ENCODE results near the gene SLC25A39. TPM values are rescaled to one million over a fixed set of nuclear protein-coding genes. Genes with fewer than 3 reads are reported as not detected.
"Not testable (repeated sequence)": the region's sequence is repeated elsewhere in the genome, so short reads cannot be mapped to it uniquely, and the experiment has no call there.

SLC25A39 gene
- total RNA-seq, 3 donors from 2014 or later (not counting 1 experiment from before 2014, with no cell fraction given) = 82.4 to 105 (median 97.9) TPM

GRCh38 chr17:44367231-44367979 lies 42.8 kb upstream of the SLC25A39 start:
- DNase-seq (no peak), ATAC-seq (no peak)
- no peaks in the 10 kb centered on the region for H3K4me1 Mint-ChIP-seq
- H3K27ac Mint-ChIP-seq = no peak overlapping the region
- no peaks in the 10 kb centered on the region for H3K36me3 Mint-ChIP-seq
- no peaks in the 10 kb centered on the region for H3K9me3 Mint-ChIP-seq
- no peak overlapping the region for H3K4me3 Mint-ChIP-seq
- 89% methylated on average over 7 of the region's 7 CpGs for WGBS (ENCODE audit: insufficient coverage)
- intact Hi-C loops (cut with micrococcal nuclease) = no loop called here
- no peak for TF ChIP-seq CTCF (IDR thresholded peaks at IDR 0.05)
- Histone ChIP-seq H3K27ac (ENCODE audit: low read length) (no peak overlapping the region), H3K36me3 (ENCODE audit: control insufficient read depth, insufficient read depth, low read length) (no peaks in the 10 kb centered on the region), H3K9me3 (ENCODE audit: control insufficient read depth, insufficient read depth, low read length) (no peaks in the 10 kb centered on the region), H3K4me1 (ENCODE audit: control insufficient read depth, insufficient read depth, low read length) (peaks cover 18% of the 10 kb centered on the region), H3K4me3 (ENCODE audit: low read length) (no peak overlapping the region), H3K27me3 (ENCODE audit: control insufficient read depth, insufficient read depth, low read length) (peaks cover 6% of the 10 kb centered on the region)
- peaks cover 26 to 38% of the 10 kb centered on the region in 2 donors for H3K27me3 Mint-ChIP-seq (ENCODE audit: low read depth in 2 of 2)

GRCh38 chr17:44365051-44365450 lies 40.4 kb upstream of the SLC25A39 start:
- H3K9me3 ChIP-seq (ENCODE audit: control insufficient read depth, insufficient read depth, low read length); H3K27ac Mint-ChIP-seq; intact Hi-C loops (cut with micrococcal nuclease); H3K4me1 Mint-ChIP-seq; H3K4me3 ChIP-seq (ENCODE audit: low read length); H3K27ac ChIP-seq (ENCODE audit: low read length); H3K36me3 ChIP-seq (ENCODE audit: control insufficient read depth, insufficient read depth, low read length); H3K9me3 Mint-ChIP-seq; ATAC-seq; DNase-seq; H3K36me3 Mint-ChIP-seq: not testable (repeated sequence)
- WGBS (ENCODE audit: insufficient coverage) = 89% methylated on average over 4 of the region's 5 CpGs
- Mint-ChIP-seq H3K4me3 (peak overlapping the region; percentile 73), H3K27me3 (ENCODE audit: low read depth in 2 of 2) (peaks cover 31 to 37% of the 10 kb centered on the region in 2 donors)
- peaks cover 10% of the 10 kb centered on the region for H3K27me3 ChIP-seq (ENCODE audit: control insufficient read depth, insufficient read depth, low read length)
- H3K4me1 ChIP-seq (ENCODE audit: control insufficient read depth, insufficient read depth, low read length) = peaks cover 17% of the 10 kb centered on the region

GRCh38 chr17:44363613-44364159 lies 39.1 kb upstream of the SLC25A39 start, which contains the start of gene FAM171A2:
Gene FAM171A2, minus strand, starts transcription at chr17:44363853. Its CDS starts 139 bp downstream, at chr17:44363714.
- peaks cover 13% of the 10 kb centered on the region for H3K4me1 ChIP-seq (ENCODE audit: control insufficient read depth, insufficient read depth, low read length)
- ATAC-seq = peak; percentile 90 to 96 (median 96)
- H3K27me3 ChIP-seq (ENCODE audit: control insufficient read depth, insufficient read depth, low read length) = peaks cover 10% of the 10 kb centered on the region
- no peaks in the 10 kb centered on the region for H3K9me3 Mint-ChIP-seq
- WGBS (ENCODE audit: insufficient coverage) = under 1% methylated on average over 58 of the region's 63 CpGs
- no peak within 1 kb of the TSS for H3K27ac Mint-ChIP-seq
- intact Hi-C loops (cut with micrococcal nuclease) = no loop called here
- H3K27ac ChIP-seq (ENCODE audit: low read length) = no peak within 1 kb of the TSS
- H3K4me3 ChIP-seq (ENCODE audit: low read length) = peak within 1 kb of the TSS; percentile 28
- H3K4me1 Mint-ChIP-seq = no peaks in the 10 kb centered on the region
- peak within 1 kb of the TSS; percentile 80 for H3K4me3 Mint-ChIP-seq
- TF ChIP-seq CTCF (IDR thresholded peaks at IDR 0.05) = peak; percentile 80
- DNase-seq = peak; percentile 70 to 87
- H3K36me3 ChIP-seq (ENCODE audit: control insufficient read depth, insufficient read depth, low read length) = no peaks in the 10 kb centered on the region
- no peaks in the 10 kb centered on the region for H3K36me3 Mint-ChIP-seq
- H3K9me3 ChIP-seq (ENCODE audit: control insufficient read depth, insufficient read depth, low read length) = no peaks in the 10 kb centered on the region
- H3K27me3 Mint-ChIP-seq (ENCODE audit: low read depth in 2 of 2) = peaks cover 38% of the 10 kb centered on the region in 2 donors

- ATAC-seq (peak in 2 of 3 donors; percentile 21 to 23), DNase-seq (peak in 1 of 2 donors; percentile 43)
- TF ChIP-seq CTCF (IDR thresholded peaks at IDR 0.05) = no peak
- Mint-ChIP-seq H3K4me3 (peak overlapping the region; percentile 74), H3K4me1 (no peaks in the 10 kb centered on the region), H3K27me3 (ENCODE audit: low read depth in 2 of 2) (peaks cover 36 to 38% of the 10 kb centered on the region in 2 donors), H3K36me3 (no peaks in the 10 kb centered on the region), H3K9me3 (no peaks in the 10 kb centered on the region), H3K27ac (no peak overlapping the region)
- no peaks in the 10 kb centered on the region for H3K36me3 ChIP-seq (ENCODE audit: control insufficient read depth, insufficient read depth, low read length)
- no peak overlapping the region for H3K27ac ChIP-seq (ENCODE audit: low read length)
- peak overlapping the region; percentile 28 for H3K4me3 ChIP-seq (ENCODE audit: low read length)
- H3K27me3 ChIP-seq (ENCODE audit: control insufficient read depth, insufficient read depth, low read length) = peaks cover 10% of the 10 kb centered on the region
- H3K9me3 ChIP-seq (ENCODE audit: control insufficient read depth, insufficient read depth, low read length) = no peaks in the 10 kb centered on the region
- intact Hi-C loops (cut with micrococcal nuclease) = no loop called here
- peaks cover 13% of the 10 kb centered on the region for H3K4me1 ChIP-seq (ENCODE audit: control insufficient read depth, insufficient read depth, low read length)
- under 1% methylated on average over 45 of the region's 45 CpGs for WGBS (ENCODE audit: insufficient coverage)
Observed at GRCh38 chr17:44362949-44363612, 38.5 kb upstream of the SLC25A39 start.

Measured in natural killer cell (primary cell).